Endothelial cell of umbilical vein (primary cell): ENCODE measurements around the gene IFT22. TPM values are rescaled to one million over a fixed set of nuclear protein-coding genes. Genes with fewer than 3 reads are reported as not detected.

Experiments used
- BruUV-seq: library from RNA; stranded (reverse); fragments of 400-500 nt; replicated peaks from 2 replicates; lab custom pipeline; 2021; lab: Mats Ljungman, UMichigan
- CTCF ChIA-PET: fragments of 300-600, 350-600 bp; sonication (Branson Sonifier 250); formaldehyde crosslinking; loops from one replicate; lab custom pipeline; 2021; ENCODE audit warnings: antibody characterized with exemption, inconsistent platforms; lab: Charles Lee
- POLR2A ChIA-PET: fragments of 300-600, 350-600 bp; sonication (Branson Sonifier 250); formaldehyde crosslinking; loops from one replicate; lab custom pipeline; 2021; ENCODE audit warnings: antibody characterized with exemption, inconsistent platforms; lab: Charles Lee
- DNase-seq: peaks from one replicate; pipeline ENCODE4 v3.0.0-alpha.2; 2011; ENCODE audit warnings: low read depth, low spot score
- FAIRE-seq: peaks from 2 replicates; lab custom pipeline; 2011; peaks lifted over from hg19 to GRCh38; lab: Jason Lieb, UNC
- H2AFZ ChIP-seq: 2 replicates; pipeline ENCODE4 v1.6.0; 2012; ENCODE audit warnings: low read depth, low read length, control low read depth, inconsistent platforms
- H3K27ac ChIP-seq: 2 replicates; pipeline ENCODE4 v1.5.1; 2011; ENCODE audit warnings: low read depth, mild to moderate bottlenecking, control low read depth, low read length, moderate library complexity; ENCODE audit not compliant: insufficient read depth
- H3K27me3 ChIP-seq, 2 experiments: 2 replicates each; pipeline versions ENCODE4 v1.6.0 to v1.6.1; 2011; ENCODE audit warnings: low read length in 2 of 2, mixed read lengths in 1 of 2; ENCODE audit not compliant: control insufficient read depth in 2 of 2, insufficient read depth in 2 of 2
- H3K36me3 ChIP-seq, 2 experiments: 2 replicates in 1 of 2; 3 replicates in 1 of 2; pipeline ENCODE4 v1.5.1; 2011; ENCODE audit warnings: low read length in 2 of 2, mild to moderate bottlenecking in 1 of 2, moderate library complexity in 1 of 2; ENCODE audit not compliant: control insufficient read depth in 2 of 2, insufficient read depth in 2 of 2; ENCODE audit errors: extremely low read depth in 1 of 2
- H3K4me1 ChIP-seq: 3 replicates; pipeline ENCODE4 v1.5.1; 2011; ENCODE audit warnings: mild to moderate bottlenecking, low read length; ENCODE audit not compliant: control insufficient read depth, insufficient read depth; ENCODE audit errors: extremely low read depth
- H3K4me2 ChIP-seq: 2 replicates; pipeline ENCODE4 v1.6.1; 2011; ENCODE audit warnings: low read length, control low read depth, mixed read lengths; ENCODE audit not compliant: insufficient read depth
- H3K4me3 ChIP-seq, 3 experiments: fragments of 200-600 bp in 1 of 3; sonication (generic), shearing (Covaris generic) in 1 of 3; replicated peaks in 1 of 3; 2 replicates each; pipeline ENCODE4 v1.5.1; 2011 to 2016; ENCODE audit warnings: control low read depth in 3 of 3, low read length in 3 of 3, mild to moderate bottlenecking in 2 of 3, inconsistent platforms in 1 of 3, low read depth in 1 of 3, moderate library complexity in 1 of 3; ENCODE audit not compliant: insufficient read depth in 1 of 3
- H3K79me2 ChIP-seq: 2 replicates; pipeline ENCODE4 v1.6.0; 2012; ENCODE audit warnings: low read length, inconsistent platforms; ENCODE audit not compliant: control insufficient read depth, insufficient read depth
- H3K9ac ChIP-seq: replicated peaks from 2 replicates; pipeline ENCODE3; 2011; ENCODE audit warnings: low read length, control low read depth; ENCODE audit not compliant: insufficient read depth; ENCODE audit errors: extremely low read depth
- H3K9me1 ChIP-seq: replicated peaks from 3 replicates; pipeline ENCODE4 v1.6.0; 2011; ENCODE audit warnings: mild to moderate bottlenecking, low read length; ENCODE audit not compliant: control insufficient read depth, insufficient read depth; ENCODE audit errors: extremely low read depth
- H3K9me3 ChIP-seq: replicated peaks from 2 replicates; pipeline ENCODE4 v1.5.1; 2012; ENCODE audit warnings: low read length, inconsistent platforms; ENCODE audit not compliant: control insufficient read depth, insufficient read depth
- H4K20me1 ChIP-seq: replicated peaks from 2 replicates; pipeline ENCODE3; 2011; ENCODE audit warnings: mild to moderate bottlenecking, low read length; ENCODE audit not compliant: control insufficient read depth, insufficient read depth; ENCODE audit errors: extremely low read depth
- CTCF ChIP-seq, 2 donors: IDR thresholded peaks; 1 replicate in 1 of 2; 2 replicates in 1 of 2; pipeline ENCODE4 v1.5.1; 2011; ENCODE audit warnings: low read length in 2 of 2, mild to moderate bottlenecking in 2 of 2, moderate library complexity in 2 of 2, control low read depth in 1 of 2, inconsistent platforms in 1 of 2, low read depth in 1 of 2; ENCODE audit not compliant: insufficient read depth in 1 of 2; ENCODE audit errors: extremely low read depth in 1 of 2
- EZH2 ChIP-seq: IDR thresholded peaks from 2 replicates; pipeline ENCODE4 v1.6.1; 2012; ENCODE audit warnings: borderline replicate concordance, low read depth, mild to moderate bottlenecking, moderate library complexity, low read length, inconsistent platforms; ENCODE audit not compliant: severe bottlenecking
- FOS ChIP-seq: IDR thresholded peaks from 2 replicates; pipeline ENCODE4 v1.6.1; 2011; ENCODE audit warnings: mild to moderate bottlenecking, low read length, moderate library complexity, borderline replicate concordance; ENCODE audit not compliant: insufficient read depth
- GATA2 ChIP-seq: IDR thresholded peaks from 2 replicates; pipeline ENCODE4 v1.7.0; 2011; ENCODE audit warnings: low read depth, mild to moderate bottlenecking, moderate library complexity, mixed read lengths, low read length; ENCODE audit not compliant: insufficient read length, insufficient read depth
- JUN ChIP-seq: IDR thresholded peaks from 2 replicates; pipeline ENCODE4 v1.6.1; 2011; ENCODE audit warnings: borderline replicate concordance, low read depth; ENCODE audit not compliant: insufficient read length, insufficient read depth
- MYC ChIP-seq: IDR thresholded peaks from one replicate; pipeline ENCODE4 v1.6.1; 2011; ENCODE audit warnings: mild to moderate bottlenecking, low read depth, low read length
- POLR2A ChIP-seq: IDR thresholded peaks from 2 replicates; pipeline ENCODE4 v1.6.1; 2012; ENCODE audit warnings: low read depth, mild to moderate bottlenecking, control low read depth, low read length
- POLR2AphosphoS5 ChIP-seq: IDR thresholded peaks from 2 replicates; pipeline ENCODE4 v1.6.1; 2012; ENCODE audit warnings: low read depth, mild to moderate bottlenecking, control low read depth, low read length, moderate library complexity; ENCODE audit not compliant: insufficient read depth
- dilution Hi-C: fragments of 300-500 bp; cut with MboI; formaldehyde crosslinking; loops from one replicate; pipeline ENCODE4 v1.15.0; 2019; ENCODE audit warnings: low sequenced_read_pairs; ENCODE audit not compliant: extremely low pct_ligation_motif_present
- intact Hi-C: fragments of 100-400 bp; cut with micrococcal nuclease; formaldehyde crosslinking; loops from one replicate; pipeline ENCODE4 v1.10.0; 2022
- polyA plus RNA-seq, 4 experiments: library from polyadenylated mRNA; depleted of rRNA in 3 of 4; stranded (reverse) in 3 of 4; unstranded in 1 of 4; fragments of >200 nt; gene quantifications; 2 replicates each; pipeline versions ENCODE4 v1.2.1 to v1.2.3, GENCODE V29; 2011 to 2012; ENCODE audit warnings: missing spikeins in 1 of 4
- total RNA-seq: library from RNA; stranded (reverse); gene quantifications from 2 replicates; pipeline ENCODE4 v1.2.3, GENCODE V29; 2021
- TF ChIP-seq, protein P1 (sequence below): IDR thresholded peaks from 2 replicates; pipeline ENCODE4 v1.6.1; 2011; ENCODE audit not compliant: insufficient read depth, insufficient read length

Gene IFT22
- total and polyA plus RNA-seq, 2 donors (not counting 3 experiments of a cell fraction or from before 2014, with no cell fraction given): 26.3 to 28.7 TPM

DNA sequence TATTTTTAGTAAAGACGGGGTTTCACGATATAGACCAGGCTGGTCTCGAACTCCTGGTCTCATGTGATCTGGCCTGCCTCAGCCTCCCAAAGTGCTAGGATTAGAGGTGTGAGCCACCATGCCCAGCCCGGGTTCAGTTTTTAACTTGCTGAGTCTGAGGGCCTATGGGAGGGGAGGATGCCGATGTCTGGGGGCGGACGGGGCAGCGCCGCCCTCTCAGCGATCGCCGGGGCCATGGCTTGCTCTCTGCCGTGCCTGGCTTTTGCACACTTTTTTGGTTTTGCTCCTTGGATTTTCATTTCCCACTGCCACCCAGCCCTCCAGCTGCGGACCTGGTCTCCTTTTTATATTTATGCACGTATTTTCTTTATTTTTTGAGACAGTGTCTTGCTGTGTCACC, 25.9 kb upstream of the IFT22 start:
- H3K9ac ChIP-seq: no peak overlapping the region
- no peaks in the 10 kb centered on the region for H3K9me3 ChIP-seq
- H3K36me3 ChIP-seq: no peaks in the 10 kb centered on the region
- ChIA-PET CTCF (no interaction called here), POLR2A (no interaction called here)
- no TSS peak for BruUV-seq
- H3K4me1 ChIP-seq: no peaks in the 10 kb centered on the region
- no peaks in the 10 kb centered on the region for H3K79me2 ChIP-seq
- no peak overlapping the region for H2AFZ ChIP-seq
- no peak overlapping the region for H3K4me2 ChIP-seq
- dilution Hi-C loops: no loop called here
- no peak overlapping the region for H3K27ac ChIP-seq
- no peaks in the 10 kb centered on the region for H3K27me3 ChIP-seq
- H3K4me3 ChIP-seq: no peak overlapping the region
- no peak for TF ChIP-seq CTCF (IDR thresholded peaks at IDR 0.05; ENCODE audit: extremely low read depth in 1 of 2, insufficient read depth in 1 of 2, low read depth in 1 of 2, low read length in 2 of 2)
- TF ChIP-seq POLR2AphosphoS5: no peak
- no peak for TF ChIP-seq FOS
- TF ChIP-seq, protein P1, sequence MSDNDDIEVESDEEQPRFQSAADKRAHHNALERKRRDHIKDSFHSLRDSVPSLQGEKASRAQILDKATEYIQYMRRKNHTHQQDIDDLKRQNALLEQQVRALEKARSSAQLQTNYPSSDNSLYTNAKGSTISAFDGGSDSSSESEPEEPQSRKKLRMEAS: no peak
- no peak for TF ChIP-seq EZH2
- H4K20me1 ChIP-seq: no peaks in the 10 kb centered on the region
- intact Hi-C loops: no loop called here
- DNase-seq (no peak), FAIRE-seq (no peak)
- H3K9me1 ChIP-seq: no peaks in the 10 kb centered on the region

DNA sequence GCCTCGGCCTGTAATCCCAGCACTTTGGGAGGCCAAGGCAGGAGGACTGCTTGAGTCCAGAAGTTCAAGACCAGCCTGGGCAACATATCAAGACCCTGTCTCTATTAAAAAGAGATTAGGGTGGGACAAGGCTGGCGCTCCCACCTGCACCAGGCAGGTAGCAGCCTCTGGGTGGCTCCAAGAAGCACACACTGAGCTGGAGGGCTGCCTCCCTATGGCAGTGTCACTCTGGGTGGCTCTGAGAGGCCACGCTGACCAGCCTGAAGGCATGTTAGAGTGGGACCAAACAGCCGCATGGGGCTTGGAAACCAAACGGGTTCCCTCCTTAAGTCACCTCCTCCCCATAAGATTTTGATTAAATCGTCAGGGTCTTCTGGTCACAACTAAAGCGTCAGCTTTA, 21.3 kb upstream of the IFT22 start:
- DNase-seq: no peak
- no TSS peak for BruUV-seq
- H3K9me3 ChIP-seq: no peaks in the 10 kb centered on the region
- intact Hi-C loops (no loop called here), dilution Hi-C loops (no loop called here)
- no peak overlapping the region for H3K27ac ChIP-seq
- no peak for FAIRE-seq
- no peak overlapping the region for H3K9ac ChIP-seq
- H3K9me1 ChIP-seq: no peaks in the 10 kb centered on the region
- ChIA-PET POLR2A (no interaction called here), CTCF (interaction anchor here (1.4 kb wide), 1 partner anchor 20 kb away, joined by 5 read pairs; the partner anchor contains the start of gene COL26A1)
- no peaks in the 10 kb centered on the region for H3K36me3 ChIP-seq
- no peaks in the 10 kb centered on the region for H3K79me2 ChIP-seq
- TF ChIP-seq GATA2 (no peak), JUN (no peak), CTCF (IDR thresholded peaks at IDR 0.05; ENCODE audit: extremely low read depth in 1 of 2, insufficient read depth in 1 of 2, low read depth in 1 of 2, low read length in 2 of 2) (no peak), EZH2 (no peak), FOS (no peak), POLR2A (no peak), MYC (no peak), POLR2AphosphoS5 (no peak)
- TF ChIP-seq, protein P1: no peak
- no peak overlapping the region for H3K4me2 ChIP-seq
- no peaks in the 10 kb centered on the region for H3K27me3 ChIP-seq
- H3K4me1 ChIP-seq: no peaks in the 10 kb centered on the region
- no peaks in the 10 kb centered on the region for H4K20me1 ChIP-seq
- no peak overlapping the region for H3K4me3 ChIP-seq
- no peak overlapping the region for H2AFZ ChIP-seq
